ENCODE data around the gene ST8SIA1.
"Not testable (repeated sequence)": the region's sequence is repeated elsewhere in the genome, so short reads cannot be mapped to it uniquely, and the experiment has no call there.

ST8SIA1 gene, protein sequence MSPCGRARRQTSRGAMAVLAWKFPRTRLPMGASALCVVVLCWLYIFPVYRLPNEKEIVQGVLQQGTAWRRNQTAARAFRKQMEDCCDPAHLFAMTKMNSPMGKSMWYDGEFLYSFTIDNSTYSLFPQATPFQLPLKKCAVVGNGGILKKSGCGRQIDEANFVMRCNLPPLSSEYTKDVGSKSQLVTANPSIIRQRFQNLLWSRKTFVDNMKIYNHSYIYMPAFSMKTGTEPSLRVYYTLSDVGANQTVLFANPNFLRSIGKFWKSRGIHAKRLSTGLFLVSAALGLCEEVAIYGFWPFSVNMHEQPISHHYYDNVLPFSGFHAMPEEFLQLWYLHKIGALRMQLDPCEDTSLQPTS

DNA sequence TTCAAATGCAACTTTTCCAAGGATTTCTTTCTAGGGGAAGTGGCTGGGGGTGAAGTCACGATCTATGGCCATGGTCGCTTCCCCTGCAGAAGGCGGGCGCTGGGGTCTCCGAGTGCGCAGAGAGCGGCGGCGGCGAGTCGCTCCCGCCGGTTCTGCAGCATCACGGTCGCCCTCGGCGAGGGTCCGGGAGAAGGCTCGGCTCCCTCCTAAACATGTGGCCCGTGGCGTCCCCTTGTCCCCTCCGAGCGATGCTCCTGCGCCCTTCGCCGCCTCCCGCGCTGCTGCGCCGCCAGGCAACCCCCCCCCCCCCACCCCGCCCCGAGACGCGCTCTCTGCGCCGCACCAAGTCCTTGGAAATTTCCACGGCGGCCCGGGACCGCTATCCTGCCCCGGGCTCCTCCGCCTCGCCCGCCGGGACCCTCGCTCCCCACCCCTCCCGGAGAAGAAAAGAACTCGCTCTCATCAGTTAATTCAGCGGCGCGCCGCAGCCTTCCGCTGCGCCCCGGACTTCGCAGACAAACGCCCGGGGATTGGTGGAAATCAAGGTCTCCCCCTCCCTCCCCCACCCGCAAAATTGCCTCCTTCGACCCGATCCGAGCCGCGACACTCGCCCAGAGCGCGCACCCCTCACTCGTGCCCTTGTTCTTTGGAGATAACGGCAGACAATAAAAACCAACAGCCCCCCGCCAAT lies at the start of gene ST8SIA1:
Gene ST8SIA1 (minus strand): TSS at position 298 of the 691 bp plus-strand sequence. CDS start 475 bp downstream, outside the sequence.
- no peaks in the 10 kb centered on the region for H3K36me3 ChIP-seq (ENCODE audit: insufficient read depth, low read depth, low read length)
- peak within 1 kb of the TSS; percentile 56; the same call in 1 of the 2 replicates for H3K9ac ChIP-seq (ENCODE audit: low read depth, low read length)
- peaks cover 33% of the 10 kb centered on the region for H3K27me3 ChIP-seq (ENCODE audit: insufficient read depth, low read length)
- peak within 1 kb of the TSS; percentile 90 for H3K4me3 ChIP-seq (ENCODE audit: low read length)
- H3K4me1 ChIP-seq (ENCODE audit: insufficient read depth, low read length): peaks cover 5% of the 10 kb centered on the region; the same call in 1 of the 2 replicates
- H3K9me3 ChIP-seq (ENCODE audit: insufficient read depth, low read depth, low read length): no peaks in the 10 kb centered on the region
- H3K27ac ChIP-seq (ENCODE audit: low read length): no peak within 1 kb of the TSS

DNA sequence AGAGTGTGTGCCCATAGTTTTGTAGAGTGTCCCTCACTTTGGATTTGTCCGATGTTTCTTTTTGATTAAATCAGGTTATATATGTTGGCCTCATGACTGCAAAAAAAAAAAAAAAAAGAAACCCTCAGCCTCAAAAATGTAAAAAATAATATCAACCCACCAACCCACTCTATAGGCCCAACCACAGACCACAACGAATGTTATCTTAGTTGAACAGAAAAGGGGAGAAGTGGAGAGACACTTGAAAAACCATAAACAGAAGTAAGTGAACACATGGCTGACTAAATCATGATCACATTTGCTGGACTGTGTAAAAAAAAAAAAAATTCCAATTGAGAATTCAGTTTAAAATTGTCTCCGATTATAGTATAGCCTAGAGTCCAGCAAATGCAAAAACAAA lies 45.5 kb upstream of the ST8SIA1 start:
- no peak overlapping the region for H3K9ac ChIP-seq (ENCODE audit: low read depth, low read length)
- no peak overlapping the region for H3K27ac ChIP-seq (ENCODE audit: low read length)
- no peaks in the 10 kb centered on the region for H3K27me3 ChIP-seq (ENCODE audit: insufficient read depth, low read length)
- H3K9me3 ChIP-seq (ENCODE audit: insufficient read depth, low read depth, low read length): no peaks in the 10 kb centered on the region
- H3K36me3 ChIP-seq (ENCODE audit: insufficient read depth, low read depth, low read length): no peaks in the 10 kb centered on the region
- no peak overlapping the region for H3K4me3 ChIP-seq (ENCODE audit: low read length)
- H3K4me1 ChIP-seq (ENCODE audit: insufficient read depth, low read length): no peaks in the 10 kb centered on the region

DNA sequence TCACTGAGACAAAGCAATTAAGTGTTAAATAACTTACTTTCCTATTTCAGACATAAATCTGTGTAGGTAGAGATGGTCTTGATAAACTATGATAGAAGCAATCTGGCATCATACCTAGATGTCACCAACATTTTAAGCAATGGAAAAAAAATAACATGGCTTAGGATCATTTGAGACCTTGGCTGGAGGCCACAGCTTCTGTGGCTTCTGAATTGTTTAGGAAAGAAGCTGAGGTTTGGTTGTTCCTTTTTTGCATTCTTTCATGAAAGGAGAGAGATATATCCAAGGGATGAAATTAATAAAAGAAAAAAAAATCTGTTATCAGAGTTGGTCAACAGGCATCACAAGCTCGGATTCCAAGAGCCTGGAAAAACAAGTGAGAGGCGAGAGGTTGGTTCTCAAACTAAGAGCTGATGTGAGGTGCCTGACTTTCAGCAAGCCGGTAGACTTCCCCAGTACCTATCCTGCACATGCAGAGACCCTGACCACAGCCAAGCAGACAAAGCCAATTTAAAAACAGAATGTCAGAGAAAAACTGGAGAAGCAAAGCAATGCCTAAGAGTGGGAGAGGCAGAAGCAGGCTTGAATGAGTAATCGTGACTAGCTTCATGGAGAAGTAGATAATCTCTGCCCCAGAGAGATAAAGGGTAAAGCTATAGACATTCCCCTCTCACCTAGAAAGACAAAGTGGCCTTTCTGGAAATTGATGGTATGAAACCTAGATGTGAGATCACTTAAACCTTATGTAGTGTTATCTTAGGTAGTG lies 43.4 kb upstream of the ST8SIA1 start:
- no peaks in the 10 kb centered on the region for H3K36me3 ChIP-seq (ENCODE audit: insufficient read depth, low read depth, low read length)
- H3K9ac ChIP-seq (ENCODE audit: low read depth, low read length): no peak overlapping the region
- H3K9me3 ChIP-seq (ENCODE audit: insufficient read depth, low read depth, low read length): no peaks in the 10 kb centered on the region
- no peak overlapping the region for H3K27ac ChIP-seq (ENCODE audit: low read length)
- no peak overlapping the region for H3K4me3 ChIP-seq (ENCODE audit: low read length)
- no peaks in the 10 kb centered on the region for H3K27me3 ChIP-seq (ENCODE audit: insufficient read depth, low read length)
- H3K4me1 ChIP-seq (ENCODE audit: insufficient read depth, low read length): no peaks in the 10 kb centered on the region

DNA sequence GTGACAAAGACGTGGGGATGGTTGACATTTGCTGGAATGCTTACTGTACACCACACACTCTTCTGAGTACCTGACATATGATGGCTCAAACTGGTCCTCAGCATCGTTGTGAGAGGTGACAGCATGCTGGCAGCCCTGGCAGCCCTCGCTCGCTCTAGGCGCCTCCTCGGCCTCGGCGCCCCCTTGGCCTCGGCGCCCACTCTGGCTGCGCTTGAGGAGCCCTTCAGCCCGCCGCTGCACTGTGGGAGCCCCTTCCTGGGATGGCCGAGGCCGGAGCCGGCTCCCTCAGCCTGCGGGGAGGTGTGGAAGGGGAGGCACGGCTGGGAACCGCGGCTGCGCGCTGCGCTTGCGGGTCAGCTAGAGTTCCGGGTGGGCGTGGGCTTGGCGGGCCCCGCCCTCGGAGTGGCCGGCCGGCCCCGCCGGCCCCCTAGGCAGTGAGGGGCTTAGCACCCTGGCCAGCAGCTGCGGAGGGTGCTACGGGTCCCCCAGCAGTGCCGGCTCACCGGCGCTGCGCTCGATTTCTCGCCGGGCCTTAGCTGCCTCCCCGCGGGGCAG lies 42.2 kb upstream of the ST8SIA1 start:
- H3K4me1 ChIP-seq (ENCODE audit: insufficient read depth, low read length); H3K9me3 ChIP-seq (ENCODE audit: insufficient read depth, low read depth, low read length); H3K27me3 ChIP-seq (ENCODE audit: insufficient read depth, low read length); H3K27ac ChIP-seq (ENCODE audit: low read length); H3K9ac ChIP-seq (ENCODE audit: low read depth, low read length); H3K4me3 ChIP-seq (ENCODE audit: low read length); H3K36me3 ChIP-seq (ENCODE audit: insufficient read depth, low read depth, low read length): not testable (repeated sequence)

DNA sequence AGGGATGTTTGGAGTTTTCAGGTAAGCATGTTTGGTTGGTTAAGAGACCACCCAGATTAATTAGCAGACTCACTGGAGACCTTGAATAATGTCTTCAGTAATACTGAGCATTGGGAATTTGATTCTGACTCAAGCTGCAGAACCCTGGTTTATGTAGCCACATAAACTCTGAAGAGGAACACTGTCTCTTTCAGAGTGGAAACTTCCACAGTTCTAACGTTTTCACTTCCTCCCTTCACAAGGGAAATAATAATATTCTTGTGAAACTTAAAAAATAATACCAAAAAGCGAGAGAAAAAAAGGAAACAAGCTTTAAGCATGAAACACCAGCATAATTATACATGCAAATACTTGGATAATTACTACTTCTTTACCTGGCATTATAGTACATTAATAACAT lies 40.0 kb upstream of the ST8SIA1 start:
- Histone ChIP-seq H3K4me1 (ENCODE audit: insufficient read depth, low read length) (no peaks in the 10 kb centered on the region), H3K36me3 (ENCODE audit: insufficient read depth, low read depth, low read length) (no peaks in the 10 kb centered on the region), H3K27ac (ENCODE audit: low read length) (no peak overlapping the region), H3K4me3 (ENCODE audit: low read length) (no peak overlapping the region), H3K9me3 (ENCODE audit: insufficient read depth, low read depth, low read length) (no peaks in the 10 kb centered on the region), H3K27me3 (ENCODE audit: insufficient read depth, low read length) (no peaks in the 10 kb centered on the region), H3K9ac (ENCODE audit: low read depth, low read length) (no peak overlapping the region)

DNA sequence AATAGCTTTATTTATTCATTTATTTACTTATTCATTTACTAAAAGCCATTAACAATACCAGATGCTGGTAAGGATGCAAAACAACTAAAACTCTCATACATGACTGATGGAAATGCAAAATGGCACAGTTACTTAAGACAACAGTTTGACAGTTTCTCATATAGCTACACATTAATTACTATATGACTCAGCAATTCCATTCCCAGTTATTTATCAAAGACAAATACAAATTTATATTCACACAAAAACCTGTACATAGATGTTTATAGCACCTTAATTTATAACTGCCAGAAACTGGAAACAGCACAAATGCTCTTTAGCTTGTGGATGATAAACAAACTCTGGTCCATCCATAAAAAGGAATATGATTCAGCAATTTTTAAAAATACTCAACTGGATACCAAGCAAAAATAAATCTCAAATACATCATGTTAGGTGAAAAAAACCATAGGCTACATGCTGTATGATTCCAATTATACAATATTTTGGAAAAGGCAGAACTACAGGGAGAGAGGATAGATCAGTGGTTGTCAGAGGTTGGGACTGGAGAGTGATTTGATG lies 37.9 kb upstream of the ST8SIA1 start:
- Histone ChIP-seq H3K9ac (ENCODE audit: low read depth, low read length) (no peak overlapping the region), H3K27me3 (ENCODE audit: insufficient read depth, low read length) (no peaks in the 10 kb centered on the region), H3K9me3 (ENCODE audit: insufficient read depth, low read depth, low read length) (no peaks in the 10 kb centered on the region), H3K36me3 (ENCODE audit: insufficient read depth, low read depth, low read length) (no peaks in the 10 kb centered on the region), H3K4me1 (ENCODE audit: insufficient read depth, low read length) (no peaks in the 10 kb centered on the region), H3K27ac (ENCODE audit: low read length) (no peak overlapping the region), H3K4me3 (ENCODE audit: low read length) (no peak overlapping the region)

DNA sequence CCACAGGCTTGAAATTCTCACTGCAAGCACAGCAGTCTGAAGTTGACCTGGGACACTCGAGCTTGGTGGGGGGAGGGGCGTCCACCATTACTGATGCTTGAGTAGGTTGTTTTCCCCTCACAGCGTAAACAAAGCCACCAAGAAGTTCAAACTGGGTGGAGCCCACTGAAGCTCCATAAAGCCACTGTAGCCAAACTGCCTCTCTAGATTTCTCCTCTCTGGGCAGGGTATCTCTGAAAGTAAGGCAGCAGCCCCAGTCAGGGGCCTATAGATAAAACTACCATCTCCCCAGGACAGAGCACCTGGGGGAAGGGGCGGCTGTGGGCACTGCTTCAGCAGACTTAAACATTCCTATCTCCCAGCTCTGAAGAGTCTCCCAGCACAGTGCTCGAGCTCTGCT lies 31.7 kb upstream of the ST8SIA1 start:
- Histone ChIP-seq H3K27ac (ENCODE audit: low read length) (no peak overlapping the region), H3K36me3 (ENCODE audit: insufficient read depth, low read depth, low read length) (no peaks in the 10 kb centered on the region), H3K4me3 (ENCODE audit: low read length) (no peak overlapping the region), H3K4me1 (ENCODE audit: insufficient read depth, low read length) (no peaks in the 10 kb centered on the region), H3K27me3 (ENCODE audit: insufficient read depth, low read length) (no peaks in the 10 kb centered on the region), H3K9me3 (ENCODE audit: insufficient read depth, low read depth, low read length) (no peaks in the 10 kb centered on the region), H3K9ac (ENCODE audit: low read depth, low read length) (no peak overlapping the region)

DNA sequence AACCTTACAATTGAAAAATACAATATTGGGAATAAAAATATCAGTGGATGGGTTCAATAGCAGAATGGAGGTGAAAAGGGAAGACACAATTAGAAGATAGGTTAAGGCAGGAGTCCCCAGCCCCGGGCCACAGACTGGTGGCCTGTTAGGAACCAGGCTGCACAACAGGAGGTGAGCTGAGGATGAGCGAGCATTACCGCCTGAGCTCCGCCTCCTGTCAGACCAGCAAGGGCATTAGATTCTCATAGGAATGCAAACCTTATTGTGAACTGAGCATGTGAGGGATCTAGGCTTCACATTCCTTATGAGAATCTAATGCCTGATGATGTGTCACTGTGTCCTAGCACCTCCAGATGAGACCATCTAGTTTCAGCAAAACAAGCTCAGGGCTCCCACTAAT lies 27.3 kb upstream of the ST8SIA1 start:
- H3K27me3 ChIP-seq (ENCODE audit: insufficient read depth, low read length): no peaks in the 10 kb centered on the region
- no peaks in the 10 kb centered on the region for H3K9me3 ChIP-seq (ENCODE audit: insufficient read depth, low read depth, low read length)
- no peak overlapping the region for H3K4me3 ChIP-seq (ENCODE audit: low read length)
- H3K9ac ChIP-seq (ENCODE audit: low read depth, low read length): no peak overlapping the region
- H3K36me3 ChIP-seq (ENCODE audit: insufficient read depth, low read depth, low read length): no peaks in the 10 kb centered on the region
- no peak overlapping the region for H3K27ac ChIP-seq (ENCODE audit: low read length)
- no peaks in the 10 kb centered on the region for H3K4me1 ChIP-seq (ENCODE audit: insufficient read depth, low read length)

DNA sequence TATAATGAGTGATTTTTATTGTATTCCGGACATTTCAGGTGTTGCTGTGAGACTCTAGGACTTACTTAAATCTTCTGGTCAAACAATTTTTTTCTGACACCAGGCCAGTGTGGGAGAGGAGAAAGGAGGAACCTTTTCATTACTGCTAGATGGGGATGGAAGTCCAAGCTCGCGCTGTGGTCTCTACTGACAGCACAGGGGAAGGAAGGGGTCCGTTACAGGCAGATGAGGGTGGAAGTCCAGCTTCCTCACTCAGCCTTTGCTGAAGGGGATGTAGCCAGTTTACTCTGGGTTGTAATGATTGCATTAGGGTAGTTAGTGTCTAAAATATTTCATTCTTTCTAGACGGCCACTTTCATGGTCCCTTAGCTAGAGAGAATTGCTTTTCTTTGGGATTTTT lies 26.3 kb upstream of the ST8SIA1 start:
- no peaks in the 10 kb centered on the region for H3K36me3 ChIP-seq (ENCODE audit: insufficient read depth, low read depth, low read length)
- no peak overlapping the region for H3K4me3 ChIP-seq (ENCODE audit: low read length)
- H3K27ac ChIP-seq (ENCODE audit: low read length): no peak overlapping the region
- no peaks in the 10 kb centered on the region for H3K4me1 ChIP-seq (ENCODE audit: insufficient read depth, low read length)
- H3K9ac ChIP-seq (ENCODE audit: low read depth, low read length): no peak overlapping the region
- H3K9me3 ChIP-seq (ENCODE audit: insufficient read depth, low read depth, low read length): no peaks in the 10 kb centered on the region
- no peaks in the 10 kb centered on the region for H3K27me3 ChIP-seq (ENCODE audit: insufficient read depth, low read length)

DNA sequence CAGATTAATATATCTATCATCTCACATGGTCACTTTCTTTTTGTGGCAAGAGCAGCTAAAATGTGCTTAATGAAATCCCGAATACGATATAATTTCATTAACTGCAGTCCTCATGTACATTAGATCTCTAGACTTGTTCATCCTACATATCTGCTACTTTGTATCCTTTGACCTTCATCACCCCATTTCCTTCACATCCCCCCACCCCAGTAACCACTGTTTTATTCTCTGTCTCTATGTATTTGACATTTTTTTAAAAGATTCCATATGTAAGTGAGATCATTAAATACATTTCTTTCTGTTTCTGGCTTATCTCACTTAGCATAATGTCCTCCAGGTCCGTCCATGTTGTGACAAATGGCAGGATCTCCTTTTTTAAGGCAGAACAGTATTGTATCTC lies 23.0 kb upstream of the ST8SIA1 start:
- Histone ChIP-seq H3K4me1 (ENCODE audit: insufficient read depth, low read length) (no peaks in the 10 kb centered on the region), H3K27ac (ENCODE audit: low read length) (no peak overlapping the region)

DNA sequence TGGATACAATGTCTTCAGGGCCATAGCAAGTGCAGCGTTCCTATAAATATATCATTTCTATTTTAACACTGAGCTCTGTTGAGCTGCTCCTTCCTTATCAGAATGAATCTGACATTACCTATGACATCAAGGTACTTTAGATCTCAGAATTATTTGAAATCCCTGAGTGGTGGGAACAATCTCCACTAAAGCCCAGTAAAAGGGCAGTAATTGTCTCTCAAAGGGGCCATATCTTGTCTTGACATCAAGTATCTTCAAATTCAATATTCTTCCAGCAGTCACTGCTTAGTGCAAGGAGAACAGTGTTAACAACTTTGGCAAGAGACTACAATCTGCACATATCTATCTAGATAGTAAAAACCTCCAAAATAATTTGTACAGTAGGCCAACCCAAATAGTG lies 21.7 kb upstream of the ST8SIA1 start:
- Histone ChIP-seq H3K9me3 (ENCODE audit: insufficient read depth, low read depth, low read length) (no peaks in the 10 kb centered on the region), H3K36me3 (ENCODE audit: insufficient read depth, low read depth, low read length) (no peaks in the 10 kb centered on the region), H3K9ac (ENCODE audit: low read depth, low read length) (no peak overlapping the region), H3K27ac (ENCODE audit: low read length) (no peak overlapping the region), H3K27me3 (ENCODE audit: insufficient read depth, low read length) (no peaks in the 10 kb centered on the region), H3K4me3 (ENCODE audit: low read length) (no peak overlapping the region), H3K4me1 (ENCODE audit: insufficient read depth, low read length) (no peaks in the 10 kb centered on the region)

More for the DNA sequence above, 23.0 kb upstream of the ST8SIA1 start:
- Histone ChIP-seq H3K4me3 (ENCODE audit: low read length) (no peak overlapping the region), H3K9ac (ENCODE audit: low read depth, low read length) (no peak overlapping the region), H3K36me3 (ENCODE audit: insufficient read depth, low read depth, low read length) (no peaks in the 10 kb centered on the region), H3K27me3 (ENCODE audit: insufficient read depth, low read length) (no peaks in the 10 kb centered on the region), H3K9me3 (ENCODE audit: insufficient read depth, low read depth, low read length) (no peaks in the 10 kb centered on the region)

Data from iPS-20b (cell line).